ENCODE data around the gene MAMLD1. TPM values are rescaled to one million over a fixed set of nuclear protein-coding genes. Genes with fewer than 3 reads are reported as not detected.

Gene MAMLD1
- polyA plus RNA-seq, 1 donor (not counting 4 experiments of a cell fraction or from before 2014, with no cell fraction given), result 0.98 TPM

GRCh38 chrX:150508018-150508417 lies 144.9 kb downstream of the MAMLD1 start:
- Histone ChIP-seq H3K4me1 (ENCODE audit: control insufficient read depth, extremely low read depth, insufficient read depth, low read length) (peaks cover 11% of the 10 kb centered on the region), H3K9me1 (ENCODE audit: control insufficient read depth, extremely low read depth, insufficient read depth, low read length) (no peaks in the 10 kb centered on the region), H3K79me2 (ENCODE audit: control insufficient read depth, insufficient read depth, low read length) (no peaks in the 10 kb centered on the region), H4K20me1 (ENCODE audit: control insufficient read depth, extremely low read depth, insufficient read depth, low read length) (no peaks in the 10 kb centered on the region), H3K36me3 (ENCODE audit: control insufficient read depth in 2 of 2, extremely low read depth in 1 of 2, insufficient read depth in 2 of 2, low read length in 2 of 2) (no peaks in the 10 kb centered on the region), H3K4me3 (ENCODE audit: control insufficient read depth in 2 of 3, extremely low read depth in 1 of 3, insufficient read depth in 2 of 3, low read depth in 1 of 3, low read length in 3 of 3) (no peak overlapping the region), H3K9me3 (ENCODE audit: control insufficient read depth, low read depth, low read length) (no peaks in the 10 kb centered on the region), H2AFZ (ENCODE audit: control insufficient read depth, low read length) (no peak overlapping the region), H3K27me3 (ENCODE audit: control insufficient read depth, extremely low read depth, insufficient read depth, low read length) (no peaks in the 10 kb centered on the region), H3K27ac (ENCODE audit: control insufficient read depth, insufficient read depth, low read length) (no peak overlapping the region), H3K4me2 (ENCODE audit: control insufficient read depth, extremely low read depth, insufficient read depth, low read depth, low read length) (no peak overlapping the region), H3K9ac (ENCODE audit: control insufficient read depth, extremely low read depth, insufficient read depth, low read length) (no peak overlapping the region)
- FAIRE-seq (no peak), DNase-seq (ENCODE audit: low read depth, low spot score) (no peak)
- no peak for TF ChIP-seq CTCF (optimal IDR thresholded peaks at IDR 0.05 in 1 of 3, IDR thresholded peaks at IDR 0.05 in 1 of 3, conservative IDR thresholded peaks at IDR 0.05 in 1 of 3; ENCODE audit: extremely low read depth in 1 of 3, insufficient read depth in 2 of 3, low read length in 3 of 3)
- TF ChIP-seq EZH2 (IDR thresholded peaks at IDR 0.05; ENCODE audit: low read length), result no peak
- dilution Hi-C loops (cut with MboI; ENCODE audit: extremely low pct_ligation_motif_present, low sequenced_read_pairs), result no loop called here

- Histone ChIP-seq H3K36me3 (ENCODE audit: control insufficient read depth in 2 of 2, extremely low read depth in 1 of 2, insufficient read depth in 2 of 2, low read length in 2 of 2) (no peaks in the 10 kb centered on the region), H2AFZ (ENCODE audit: control insufficient read depth, low read length) (no peak overlapping the region), H3K27ac (ENCODE audit: control insufficient read depth, insufficient read depth, low read length) (no peak overlapping the region), H3K9me3 (ENCODE audit: control insufficient read depth, low read depth, low read length) (no peaks in the 10 kb centered on the region), H3K4me1 (ENCODE audit: control insufficient read depth, extremely low read depth, insufficient read depth, low read length) (peaks cover 8% of the 10 kb centered on the region), H4K20me1 (ENCODE audit: control insufficient read depth, extremely low read depth, insufficient read depth, low read length) (no peaks in the 10 kb centered on the region), H3K27me3 (ENCODE audit: control insufficient read depth, extremely low read depth, insufficient read depth, low read length) (no peaks in the 10 kb centered on the region), H3K4me3 (ENCODE audit: control insufficient read depth in 2 of 3, extremely low read depth in 1 of 3, insufficient read depth in 2 of 3, low read depth in 1 of 3, low read length in 3 of 3) (no peak overlapping the region), H3K79me2 (ENCODE audit: control insufficient read depth, insufficient read depth, low read length) (no peaks in the 10 kb centered on the region), H3K9ac (ENCODE audit: control insufficient read depth, extremely low read depth, insufficient read depth, low read length) (no peak overlapping the region), H3K4me2 (ENCODE audit: control insufficient read depth, extremely low read depth, insufficient read depth, low read depth, low read length) (no peak overlapping the region), H3K9me1 (ENCODE audit: control insufficient read depth, extremely low read depth, insufficient read depth, low read length) (no peaks in the 10 kb centered on the region)
- FAIRE-seq (no peak), DNase-seq (ENCODE audit: low read depth, low spot score) (no peak)
- TF ChIP-seq EZH2 (IDR thresholded peaks at IDR 0.05; ENCODE audit: low read length) (no peak), CTCF (optimal IDR thresholded peaks at IDR 0.05 in 1 of 3, IDR thresholded peaks at IDR 0.05 in 1 of 3, conservative IDR thresholded peaks at IDR 0.05 in 1 of 3; ENCODE audit: extremely low read depth in 1 of 3, insufficient read depth in 2 of 3, low read length in 3 of 3) (no peak)
- dilution Hi-C loops (cut with MboI; ENCODE audit: extremely low pct_ligation_motif_present, low sequenced_read_pairs), result no loop called here
Measured at GRCh38 chrX:150508451-150509367, 145.6 kb downstream of the MAMLD1 start.

Data from keratinocyte (primary cell).